Myocyte (in vitro differentiated cells): ENCODE results near the gene SLC24A4. TPM values are rescaled to one million over a fixed set of nuclear protein-coding genes. Genes with fewer than 3 reads are reported as not detected.

ENCODE experiments used
- DNase-seq: peaks from one replicate; pipeline ENCODE4 v3.0.0-alpha.2; 2012; ENCODE audit warnings: low read depth
- polyA plus RNA-seq: library from polyadenylated mRNA; unstranded; fragments of >200 nt; gene quantifications from one replicate; pipeline ENCODE4 v1.2.1, GENCODE V29; 2012; ENCODE audit warnings: missing spikeins
- total RNA-seq: library from RNA; depleted of rRNA; stranded (reverse); fragments of >200 nt; gene quantifications from 2 replicates; pipeline ENCODE4 v1.2.3, GENCODE V29; 2014

SLC24A4 gene
- not detected in 2 replicates for total RNA-seq
- polyA plus RNA-seq, result not detected

- no peak for DNase-seq
Observed at GRCh38 chr14:92323011-92323915, at the start of gene SLC24A4. Gene SLC24A4 (plus strand): TSS chr14:92323165. CDS start chr14:92323831, 666 bp downstream.

GRCh38 chr14:92273166-92273565, 49.8 kb upstream of the SLC24A4 start:
- no peak for DNase-seq

- no peak for DNase-seq
Observed at GRCh38 chr14:92274055-92274454, 48.9 kb upstream of the SLC24A4 start.

- no peak for DNase-seq
Observed at GRCh38 chr14:92276074-92276473, 46.9 kb upstream of the SLC24A4 start.

GRCh38 chr14:92277031-92277430, 45.9 kb upstream of the SLC24A4 start:
- peak; percentile 89 for DNase-seq

GRCh38 chr14:92280554-92281262, 42.3 kb upstream of the SLC24A4 start:
- DNase-seq, result no peak

- DNase-seq, result no peak
Observed at GRCh38 chr14:92282669-92283068, 40.3 kb upstream of the SLC24A4 start.

GRCh38 chr14:92285311-92285710, 37.7 kb upstream of the SLC24A4 start:
- DNase-seq, result no peak

- DNase-seq, result no peak
Observed at GRCh38 chr14:92287987-92288386, 35.0 kb upstream of the SLC24A4 start.

GRCh38 chr14:92288994-92289660, 33.8 kb upstream of the SLC24A4 start:
- DNase-seq, result no peak

GRCh38 chr14:92292673-92293072, 30.3 kb upstream of the SLC24A4 start:
- DNase-seq, result no peak

- no peak for DNase-seq
Observed at GRCh38 chr14:92294506-92294905, 28.5 kb upstream of the SLC24A4 start.

GRCh38 chr14:92297818-92298595, 25.0 kb upstream of the SLC24A4 start:
- DNase-seq, result no peak

- peak; percentile 7 for DNase-seq
Observed at GRCh38 chr14:92302481-92302880, 20.5 kb upstream of the SLC24A4 start.

- no peak for DNase-seq
Observed at GRCh38 chr14:92308716-92309115, 14.2 kb upstream of the SLC24A4 start.

- DNase-seq, result no peak
Observed at GRCh38 chr14:92309968-92310530, 12.9 kb upstream of the SLC24A4 start.

GRCh38 chr14:92310776-92311375, 12.1 kb upstream of the SLC24A4 start:
- DNase-seq, result no peak

- DNase-seq, result no peak
Observed at GRCh38 chr14:92314182-92314581, 8.8 kb upstream of the SLC24A4 start.

- DNase-seq, result peak; percentile 59
Observed at GRCh38 chr14:92315050-92315805, 7.7 kb upstream of the SLC24A4 start.
